HCT116 (cell line): ENCODE data around the gene MLLT6. TPM values are rescaled to one million over a fixed set of nuclear protein-coding genes. Genes with fewer than 3 reads are reported as not detected.

Experiments used
- ATAC-seq: fragments of 200-7000 bp; cut with Tn5 transposase; 2 replicates; pipeline ENCODE4 v1.9.1; 2020; ENCODE audit warnings: mild to moderate bottlenecking, moderate library complexity
- BruUV-seq: library from RNA; stranded (reverse); fragments of 400-500 nt; replicated peaks from 2 replicates; lab custom pipeline; 2021; lab: Mats Ljungman, UMichigan
- CTCF ChIA-PET: fragments of 300-600 bp; sonication (Branson Sonifier 250); formaldehyde crosslinking; loops from one replicate; lab custom pipeline; 2021; ENCODE audit warnings: antibody characterized with exemption; lab: Charles Lee
- POLR2A ChIA-PET: fragments of 300-600, 350-600 bp; sonication (Branson Sonifier 250); formaldehyde crosslinking; loops from one replicate; lab custom pipeline; 2021; ENCODE audit warnings: antibody characterized with exemption; lab: Charles Lee
- RAD21 ChIA-PET, 2 experiments: fragments of 300-600 bp; sonication (Branson Sonifier 250); formaldehyde crosslinking; loops; one replicate each; lab custom pipeline; 2023; ENCODE audit warnings: low total read pairs in 2 of 2; ENCODE audit not compliant: uncharacterized antibody in 2 of 2, unreplicated experiment in 2 of 2, low non-redundant PET in 1 of 2; lab: Charles Lee
- DNase-seq: peaks from one replicate; pipeline ENCODE4 v3.0.0-alpha.2; 2010; ENCODE audit warnings: low read depth, low spot score
- H2AFZ ChIP-seq: fragments of 200-600 bp; shearing (Covaris generic), sonication (generic); 2 replicates; pipeline ENCODE4 v1.6.1; 2017; ENCODE audit warnings: low read depth, mixed run types, mixed read lengths, antibody characterized with exemption, low read length; ENCODE audit not compliant: poor library complexity, severe bottlenecking
- H3K27ac ChIP-seq: 2 replicates; pipeline ENCODE4 v1.5.1; 2012; ENCODE audit warnings: low read depth, low read length
- H3K27me3 ChIP-seq: fragments of 200-600 bp; sonication (generic); 2 replicates; pipeline ENCODE4 v1.6.1; 2016; ENCODE audit warnings: mixed run types, low read length, mixed read lengths; ENCODE audit not compliant: insufficient read depth
- H3K36me3 ChIP-seq, 2 experiments: fragments of 200-500 bp in 1 of 2; fragments of 200-600 bp in 1 of 2; sonication (Bioruptor generic) in 1 of 2; sonication (generic) in 1 of 2; 2 replicates each; pipeline versions ENCODE4 v1.5.1 to v1.6.1; 2014 to 2016; ENCODE audit warnings: low read length in 2 of 2, inconsistent platforms in 1 of 2, mixed read lengths in 1 of 2, mixed run types in 1 of 2; ENCODE audit not compliant: insufficient read depth in 2 of 2, control insufficient read depth in 1 of 2
- H3K4me1 ChIP-seq, 2 experiments: fragments of 200-600 bp in 1 of 2; sonication (generic) in 1 of 2; 2 replicates each; pipeline versions ENCODE4 v1.5.1 to v1.6.1; 2012 to 2017; ENCODE audit warnings: low read length in 2 of 2, inconsistent platforms in 1 of 2, mild to moderate bottlenecking in 1 of 2, mixed read lengths in 1 of 2, mixed run types in 1 of 2, moderate library complexity in 1 of 2; ENCODE audit not compliant: insufficient read depth in 2 of 2, control insufficient read depth in 1 of 2
- H3K4me2 ChIP-seq: fragments of 200-600 bp; sonication (generic); 2 replicates; pipeline ENCODE4 v1.6.1; 2017; ENCODE audit warnings: mixed run types, low read length, mixed read lengths
- H3K4me3 ChIP-seq, 2 experiments: fragments of 200-600 bp in 1 of 2; sonication (generic) in 1 of 2; replicated peaks in 1 of 2; 2 replicates each; pipeline ENCODE4 v1.5.1; 2011 to 2016; ENCODE audit warnings: low read length in 2 of 2, control low read depth in 1 of 2, low read depth in 1 of 2, mild to moderate bottlenecking in 1 of 2, mixed read lengths in 1 of 2, mixed run types in 1 of 2
- H3K79me2 ChIP-seq: fragments of 200-600 bp; sonication (generic); 2 replicates; pipeline ENCODE4 v1.6.1; 2017; ENCODE audit warnings: mild to moderate bottlenecking, mixed run types, low read length, moderate library complexity, mixed read lengths; ENCODE audit not compliant: insufficient read depth
- H3K9ac ChIP-seq: fragments of 200-600 bp; sonication (generic); 2 replicates; pipeline ENCODE4 v1.6.1; 2016; ENCODE audit warnings: low read length, mixed read lengths
- H3K9me2 ChIP-seq: fragments of 200-600 bp; sonication (generic), shearing (Covaris generic); 2 replicates; pipeline ENCODE4 v1.6.1; 2017; ENCODE audit warnings: mixed run types, mild to moderate bottlenecking, moderate library complexity; ENCODE audit not compliant: insufficient read depth
- H3K9me3 ChIP-seq, 2 experiments: fragments of 200-500 bp in 1 of 2; fragments of 200-600 bp in 1 of 2; sonication (Bioruptor generic) in 1 of 2; sonication (generic) in 1 of 2; 2 replicates each; pipeline ENCODE4 v1.6.1; 2014 to 2017; ENCODE audit warnings: low read length in 2 of 2, mixed read lengths in 2 of 2, inconsistent platforms in 1 of 2, low read depth in 1 of 2, mild to moderate bottlenecking in 1 of 2, mixed run types in 1 of 2, moderate library complexity in 1 of 2; ENCODE audit not compliant: control insufficient read depth in 1 of 2, insufficient read depth in 1 of 2
- H4K20me1 ChIP-seq: fragments of 200-600 bp; sonication (generic), shearing (Covaris generic); 2 replicates; pipeline ENCODE4 v1.6.1; 2017; ENCODE audit warnings: mixed run types, mild to moderate bottlenecking, moderate library complexity; ENCODE audit not compliant: insufficient read depth
- CBX3 ChIP-seq: IDR thresholded peaks from 2 replicates; pipeline ENCODE4 v1.6.1; 2012; ENCODE audit warnings: low read depth
- CEBPB ChIP-seq: IDR thresholded peaks from 2 replicates; pipeline ENCODE4 v1.6.1; 2012; ENCODE audit warnings: low read depth
- EGR1 ChIP-seq: IDR thresholded peaks from 2 replicates; pipeline ENCODE4 v1.6.1; 2012; ENCODE audit warnings: low read depth
- ELF1 ChIP-seq: IDR thresholded peaks from 2 replicates; pipeline ENCODE4 v1.6.1; 2012; ENCODE audit warnings: low read depth, borderline replicate concordance
- EZH2 ChIP-seq: fragments of 200-600 bp; sonication (generic); IDR thresholded peaks from 2 replicates; pipeline ENCODE4 v1.6.1; 2017; ENCODE audit warnings: antibody characterized with exemption, mixed run types
- EZH2phosphoT487 ChIP-seq: fragments of 200-600 bp; IDR thresholded peaks from 2 replicates; pipeline ENCODE4 v1.6.1; 2018; ENCODE audit warnings: antibody characterized with exemption, borderline replicate concordance
- FOSL1 ChIP-seq: IDR thresholded peaks from 2 replicates; pipeline ENCODE4 v1.6.1; 2012; ENCODE audit warnings: low read depth
- JUND ChIP-seq: IDR thresholded peaks from 2 replicates; pipeline ENCODE4 v1.6.1; 2012
- MAX ChIP-seq: IDR thresholded peaks from 2 replicates; pipeline ENCODE4 v1.6.1; 2012
- POLR2A ChIP-seq: IDR thresholded peaks from 2 replicates; pipeline ENCODE4 v1.7.0; 2011; ENCODE audit warnings: borderline replicate concordance; ENCODE audit not compliant: insufficient read depth, insufficient read length; ENCODE audit errors: extremely low read depth
- POLR2AphosphoS5 ChIP-seq: IDR thresholded peaks from 2 replicates; pipeline ENCODE4 v1.6.1; 2011; ENCODE audit warnings: mild to moderate bottlenecking, low read depth, low read length, moderate library complexity
- REST ChIP-seq: IDR thresholded peaks from 2 replicates; pipeline ENCODE4 v1.6.1; 2012; ENCODE audit warnings: low read depth
- SP1 ChIP-seq: IDR thresholded peaks from 2 replicates; pipeline ENCODE4 v1.6.1; 2012; ENCODE audit warnings: low read depth
- SRF ChIP-seq: IDR thresholded peaks from 2 replicates; pipeline ENCODE4 v1.6.1; 2012; ENCODE audit warnings: low read depth
- TCF7L2 ChIP-seq: IDR thresholded peaks from 2 replicates; pipeline ENCODE4 v1.7.0; 2011; ENCODE audit warnings: borderline replicate concordance, inconsistent platforms; ENCODE audit not compliant: insufficient read depth, insufficient read length; ENCODE audit errors: extremely low read depth
- ZFX ChIP-seq: fragments of 450-650 bp; IDR thresholded peaks from 2 replicates; pipeline ENCODE4 v1.6.1; 2017
- intact Hi-C: fragments of 100-400 bp; cut with micrococcal nuclease; formaldehyde crosslinking; loops from 2 replicates; pipeline ENCODE4 v1.10.0; 2022
- total RNA-seq: library from RNA; stranded (reverse); gene quantifications from one replicate; pipeline ENCODE4 v1.2.1, GENCODE V29; 2021; ENCODE audit not compliant: unreplicated experiment
- TF ChIP-seq, protein P1 (sequence below), 3 experiments: fragments of 200-600 bp in 1 of 3; sonication (generic) in 1 of 3; IDR thresholded peaks in 2 of 3; conservative IDR thresholded peaks in 1 of 3; 2 replicates each; pipeline ENCODE4 v1.5.1; 2012 to 2017; ENCODE audit warnings: low read depth in 2 of 3, low read length in 2 of 3, antibody characterized with exemption in 1 of 3, borderline replicate concordance in 1 of 3, control low read depth in 1 of 3, mild to moderate bottlenecking in 1 of 3, mixed read lengths in 1 of 3, mixed run types in 1 of 3, moderate library complexity in 1 of 3; ENCODE audit not compliant: insufficient read depth in 1 of 3

Gene MLLT6
- total RNA-seq, 1 experiment from 2014 or later = 110 TPM

DNA sequence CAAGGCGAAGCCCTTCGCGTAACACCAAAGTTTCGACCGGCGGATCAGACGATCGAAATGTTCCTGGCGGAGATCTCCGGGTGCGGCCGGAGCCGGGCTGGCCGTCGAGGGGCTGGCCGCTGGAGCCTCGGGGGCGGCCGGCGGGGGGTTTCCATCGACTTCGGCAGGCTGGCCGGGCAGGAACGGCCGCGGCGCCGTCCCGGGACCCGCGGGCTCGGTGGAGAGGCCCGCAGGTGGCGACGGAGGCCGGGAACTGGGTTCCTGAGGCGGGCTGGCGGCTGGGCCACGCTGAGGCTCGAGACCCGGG, 31.4 kb upstream of the MLLT6 start:
- peaks cover 29 to 64% of the 10 kb centered on the region in 2 experiments for H3K4me1 ChIP-seq
- H3K4me3 ChIP-seq = peak overlapping the region; percentile 75 to 77
- H3K27me3 ChIP-seq = no peaks in the 10 kb centered on the region; the same call in 1 of the 2 replicates
- no TSS peak for BruUV-seq
- TF ChIP-seq SRF (no peak), MAX (no peak), CBX3 (no peak), EZH2 (no peak), EZH2phosphoT487 (no peak), FOSL1 (no peak), ZFX (no peak), TCF7L2 (no peak), POLR2A (no peak), CEBPB (no peak), EGR1 (no peak), ELF1 (no peak), JUND (no peak), REST (no peak), SP1 (no peak), POLR2AphosphoS5 (no peak)
- TF ChIP-seq, protein P1, sequence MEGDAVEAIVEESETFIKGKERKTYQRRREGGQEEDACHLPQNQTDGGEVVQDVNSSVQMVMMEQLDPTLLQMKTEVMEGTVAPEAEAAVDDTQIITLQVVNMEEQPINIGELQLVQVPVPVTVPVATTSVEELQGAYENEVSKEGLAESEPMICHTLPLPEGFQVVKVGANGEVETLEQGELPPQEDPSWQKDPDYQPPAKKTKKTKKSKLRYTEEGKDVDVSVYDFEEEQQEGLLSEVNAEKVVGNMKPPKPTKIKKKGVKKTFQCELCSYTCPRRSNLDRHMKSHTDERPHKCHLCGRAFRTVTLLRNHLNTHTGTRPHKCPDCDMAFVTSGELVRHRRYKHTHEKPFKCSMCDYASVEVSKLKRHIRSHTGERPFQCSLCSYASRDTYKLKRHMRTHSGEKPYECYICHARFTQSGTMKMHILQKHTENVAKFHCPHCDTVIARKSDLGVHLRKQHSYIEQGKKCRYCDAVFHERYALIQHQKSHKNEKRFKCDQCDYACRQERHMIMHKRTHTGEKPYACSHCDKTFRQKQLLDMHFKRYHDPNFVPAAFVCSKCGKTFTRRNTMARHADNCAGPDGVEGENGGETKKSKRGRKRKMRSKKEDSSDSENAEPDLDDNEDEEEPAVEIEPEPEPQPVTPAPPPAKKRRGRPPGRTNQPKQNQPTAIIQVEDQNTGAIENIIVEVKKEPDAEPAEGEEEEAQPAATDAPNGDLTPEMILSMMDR (IDR thresholded peaks at IDR 0.05 in 2 of 3, conservative IDR thresholded peaks at IDR 0.05 in 1 of 3; ENCODE audit: borderline replicate concordance in 1 of 3, insufficient read depth in 1 of 3, low read depth in 2 of 3, low read length in 2 of 3) = no peak
- H3K4me2 ChIP-seq = peak overlapping the region; percentile 93
- DNase-seq (no peak), ATAC-seq (peak; percentile 1; the same call in 1 of the 2 replicates)
- POLR2A ChIA-PET = interaction anchor here (0.6 kb wide), 1 partner anchor 205 kb away, joined by 3 read pairs; no protein-coding TSS in a partner anchor
- peaks cover 19% of the 10 kb centered on the region; the same call in 1 of the 2 replicates for H3K79me2 ChIP-seq
- no peaks in the 10 kb centered on the region for H3K9me2 ChIP-seq
- no peak overlapping the region for H2AFZ ChIP-seq
- intact Hi-C loops = no loop called here
- H4K20me1 ChIP-seq = no peaks in the 10 kb centered on the region
- CTCF ChIA-PET = interaction anchor here (0.5 to 1.3 kb wide), 2 partner anchors 107 to 114 kb away, joined by 3 read pairs; no protein-coding TSS in a partner anchor
- no peaks in the 10 kb centered on the region for H3K9me3 ChIP-seq
- H3K36me3 ChIP-seq = no peaks in the 10 kb centered on the region
- H3K9ac ChIP-seq = peak overlapping the region; percentile 94
- RAD21 ChIA-PET = no interaction called here
- H3K27ac ChIP-seq = peak overlapping the region; percentile 91
